HFF-Myc (cell line): ENCODE measurements around the gene ECSIT.

ENCODE experiments used
- DNase-seq: peaks from one replicate; pipeline ENCODE4 v3.0.0-alpha.2; 2011; ENCODE audit warnings: low read depth; ENCODE audit errors: extremely low read depth
- H3K4me3 ChIP-seq: replicated peaks from 2 replicates; pipeline ENCODE4 v1.5.1; 2011; ENCODE audit warnings: low read depth, mild to moderate bottlenecking, control low read depth, low read length
- TF ChIP-seq, protein P1 (sequence below): IDR thresholded peaks from 2 replicates; pipeline ENCODE4 v1.5.1; 2012; ENCODE audit warnings: mild to moderate bottlenecking, low read depth, low read length, control low read depth; ENCODE audit errors: missing control alignments

Gene ECSIT

DNA sequence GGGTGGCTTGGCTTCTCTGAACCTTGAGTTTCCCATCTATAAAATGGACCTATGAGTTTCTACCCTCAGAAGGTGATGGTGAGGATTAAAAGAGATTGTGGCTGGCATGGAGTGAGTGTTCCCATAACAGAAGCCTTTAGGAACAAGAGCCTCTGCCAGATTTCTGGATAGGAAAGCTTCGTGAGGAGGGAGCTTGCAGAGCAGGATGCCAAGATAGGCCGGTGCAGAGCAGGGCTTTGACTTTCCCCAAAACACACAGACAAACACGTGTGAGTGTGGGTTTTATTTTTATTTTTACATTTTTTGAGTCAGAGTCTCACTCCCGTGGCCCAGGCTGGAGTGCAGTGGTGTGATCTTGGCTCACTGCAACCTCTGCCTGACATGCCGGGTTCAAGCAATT is 6.0 kb upstream of the ECSIT start:
- H3K4me3 ChIP-seq, result no peak overlapping the region
- no peak for DNase-seq
- TF ChIP-seq, protein P1, sequence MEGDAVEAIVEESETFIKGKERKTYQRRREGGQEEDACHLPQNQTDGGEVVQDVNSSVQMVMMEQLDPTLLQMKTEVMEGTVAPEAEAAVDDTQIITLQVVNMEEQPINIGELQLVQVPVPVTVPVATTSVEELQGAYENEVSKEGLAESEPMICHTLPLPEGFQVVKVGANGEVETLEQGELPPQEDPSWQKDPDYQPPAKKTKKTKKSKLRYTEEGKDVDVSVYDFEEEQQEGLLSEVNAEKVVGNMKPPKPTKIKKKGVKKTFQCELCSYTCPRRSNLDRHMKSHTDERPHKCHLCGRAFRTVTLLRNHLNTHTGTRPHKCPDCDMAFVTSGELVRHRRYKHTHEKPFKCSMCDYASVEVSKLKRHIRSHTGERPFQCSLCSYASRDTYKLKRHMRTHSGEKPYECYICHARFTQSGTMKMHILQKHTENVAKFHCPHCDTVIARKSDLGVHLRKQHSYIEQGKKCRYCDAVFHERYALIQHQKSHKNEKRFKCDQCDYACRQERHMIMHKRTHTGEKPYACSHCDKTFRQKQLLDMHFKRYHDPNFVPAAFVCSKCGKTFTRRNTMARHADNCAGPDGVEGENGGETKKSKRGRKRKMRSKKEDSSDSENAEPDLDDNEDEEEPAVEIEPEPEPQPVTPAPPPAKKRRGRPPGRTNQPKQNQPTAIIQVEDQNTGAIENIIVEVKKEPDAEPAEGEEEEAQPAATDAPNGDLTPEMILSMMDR, result no peak

DNA sequence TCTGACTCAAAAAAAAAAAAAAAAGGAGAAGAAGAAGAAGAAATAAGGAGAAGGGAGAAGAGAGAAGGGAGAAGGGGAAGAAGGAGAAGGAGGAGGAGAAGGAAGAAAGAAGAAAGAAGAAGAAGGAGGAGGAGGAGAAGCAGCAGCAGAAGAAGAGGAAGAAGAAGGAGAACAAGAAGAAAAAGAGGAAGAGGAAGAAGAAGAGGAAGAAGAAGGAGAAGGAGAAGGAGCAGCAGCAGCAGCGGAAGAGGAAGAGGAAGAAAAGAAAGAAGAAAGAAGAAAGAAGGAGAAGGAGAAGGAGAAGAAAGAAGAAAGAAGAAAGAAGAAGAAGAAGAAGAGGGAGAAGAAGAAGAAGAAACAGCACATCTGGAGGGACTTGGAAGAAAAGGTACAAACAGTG is 5.6 kb upstream of the ECSIT start:
- no peak overlapping the region for H3K4me3 ChIP-seq
- DNase-seq, result no peak
- TF ChIP-seq, protein P1, result no peak

- no peak overlapping the region for H3K4me3 ChIP-seq
- TF ChIP-seq, protein P1, result peak; percentile 21
- DNase-seq, result peak; percentile 69
Observed at GRCh38 chr19:11530432-11530831, 1.5 kb upstream of the ECSIT start.

DNA sequence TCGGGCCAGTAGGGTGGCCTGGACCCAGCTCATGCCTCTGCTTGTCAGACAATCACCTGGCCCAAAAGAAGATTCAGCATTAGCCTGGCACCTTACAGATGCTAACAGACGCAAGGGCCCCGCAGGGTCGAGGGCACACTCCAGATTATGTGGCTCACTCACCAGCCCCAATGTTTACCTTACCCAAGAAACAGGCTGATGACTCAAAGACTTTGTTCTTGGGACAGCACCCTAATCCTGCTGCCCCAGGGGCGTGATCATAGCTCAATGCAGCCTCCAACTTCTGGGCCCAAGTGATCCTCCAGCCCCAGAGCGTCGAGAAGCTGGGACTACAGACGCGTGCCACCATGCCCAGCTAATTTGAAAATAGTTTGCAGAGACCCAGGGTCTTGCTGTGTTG is 9.8 kb downstream of the ECSIT start:
- no peak overlapping the region for H3K4me3 ChIP-seq
- no peak for DNase-seq
- TF ChIP-seq, protein P1, result no peak

GRCh38 chr19:11513946-11514345 is 15.0 kb downstream of the ECSIT start:
- TF ChIP-seq, protein P1, result no peak
- no peak for DNase-seq
- no peak overlapping the region for H3K4me3 ChIP-seq

- TF ChIP-seq, protein P1, result no peak
- DNase-seq, result no peak
- no peak overlapping the region for H3K4me3 ChIP-seq
Observed at GRCh38 chr19:11510444-11510843, 18.5 kb downstream of the ECSIT start.

- TF ChIP-seq, protein P1, result no peak
- H3K4me3 ChIP-seq, result no peak overlapping the region
- DNase-seq, result no peak
Observed at GRCh38 chr19:11507370-11508078, 21.4 kb downstream of the ECSIT start.
